MM.1S (cell line): ENCODE results near the gene JAKMIP2.

Experiments
- DNase-seq: peaks from one replicate; pipeline ENCODE4 v3.0.0-alpha.2; 2015
- H2AFZ ChIP-seq: fragments of 300-600 bp; sonication (generic); 2 replicates; pipeline ENCODE4 v1.6.0; 2016; ENCODE audit warnings: antibody characterized with exemption, low read length
- H3F3A ChIP-seq: fragments of 300-600 bp; sonication (generic); 2 replicates; pipeline ENCODE4 v1.6.1; 2016; ENCODE audit warnings: mild to moderate bottlenecking, antibody characterized with exemption, low read length, moderate library complexity, mixed read lengths; ENCODE audit not compliant: insufficient read depth
- H3K27ac ChIP-seq: fragments of 300-600 bp; sonication (generic); 2 replicates; pipeline ENCODE4 v1.5.1; 2016; ENCODE audit warnings: mild to moderate bottlenecking, low read length
- H3K27me3 ChIP-seq: fragments of 300-600 bp; sonication (generic); replicated peaks from 2 replicates; pipeline ENCODE4 v1.6.0; 2016; ENCODE audit warnings: low read length; ENCODE audit not compliant: insufficient read depth
- H3K36me3 ChIP-seq: fragments of 300-600 bp; sonication (generic); replicated peaks from 2 replicates; pipeline ENCODE4 v1.6.1; 2016; ENCODE audit warnings: mild to moderate bottlenecking, low read length, mixed read lengths; ENCODE audit not compliant: insufficient read depth
- H3K4me1 ChIP-seq: fragments of 300-600 bp; sonication (generic); 2 replicates; pipeline ENCODE4 v1.6.1; 2016; ENCODE audit warnings: low read length, mixed read lengths
- H3K4me2 ChIP-seq: fragments of 300-600 bp; sonication (generic); 2 replicates; pipeline ENCODE4 v1.6.0; 2016; ENCODE audit warnings: low read depth, low read length
- H3K4me3 ChIP-seq: fragments of 300-600 bp; sonication (generic); 2 replicates; pipeline ENCODE4 v1.5.1; 2016; ENCODE audit warnings: low read length, mixed read lengths
- H3K79me2 ChIP-seq: fragments of 300-600 bp; sonication (generic); 2 replicates; pipeline ENCODE4 v1.6.1; 2016; ENCODE audit warnings: mixed run types, low read length, mixed read lengths
- H3K9ac ChIP-seq: fragments of 300-600 bp; sonication (generic); 2 replicates; pipeline ENCODE4 v1.6.1; 2016; ENCODE audit warnings: low read length, mixed read lengths
- H3K9me2 ChIP-seq: fragments of 300-600 bp; sonication (generic); replicated peaks from 2 replicates; pipeline ENCODE4 v1.6.1; 2016; ENCODE audit warnings: mild to moderate bottlenecking, low read length, mixed read lengths; ENCODE audit not compliant: insufficient read depth
- H3K9me3 ChIP-seq: fragments of 300-600 bp; sonication (generic); replicated peaks from 2 replicates; pipeline ENCODE4 v1.6.1; 2016; ENCODE audit warnings: mild to moderate bottlenecking, low read length, mixed read lengths; ENCODE audit not compliant: insufficient read depth
- H4K20me1 ChIP-seq: fragments of 300-600 bp; sonication (generic); 2 replicates; pipeline ENCODE4 v1.6.1; 2016; ENCODE audit warnings: mild to moderate bottlenecking, low read length, moderate library complexity, mixed read lengths; ENCODE audit not compliant: insufficient read depth
- EZH2 ChIP-seq: fragments of 300-600 bp; sonication (generic); optimal IDR thresholded peaks from 2 replicates; pipeline ENCODE3; 2017; ENCODE audit warnings: low read depth, mild to moderate bottlenecking, antibody characterized with exemption, low read length, mixed read lengths
- EZH2phosphoT487 ChIP-seq: fragments of 300-600 bp; sonication (generic); IDR thresholded peaks from 2 replicates; pipeline ENCODE4 v1.6.1; 2018; ENCODE audit warnings: antibody characterized with exemption, low read length
- TF ChIP-seq, protein P1 (sequence below): fragments of 300-600 bp; sonication (generic); IDR thresholded peaks from 2 replicates; pipeline ENCODE4 v1.5.1; 2016; ENCODE audit warnings: antibody characterized with exemption, low read length, mixed read lengths

JAKMIP2 gene

DNA sequence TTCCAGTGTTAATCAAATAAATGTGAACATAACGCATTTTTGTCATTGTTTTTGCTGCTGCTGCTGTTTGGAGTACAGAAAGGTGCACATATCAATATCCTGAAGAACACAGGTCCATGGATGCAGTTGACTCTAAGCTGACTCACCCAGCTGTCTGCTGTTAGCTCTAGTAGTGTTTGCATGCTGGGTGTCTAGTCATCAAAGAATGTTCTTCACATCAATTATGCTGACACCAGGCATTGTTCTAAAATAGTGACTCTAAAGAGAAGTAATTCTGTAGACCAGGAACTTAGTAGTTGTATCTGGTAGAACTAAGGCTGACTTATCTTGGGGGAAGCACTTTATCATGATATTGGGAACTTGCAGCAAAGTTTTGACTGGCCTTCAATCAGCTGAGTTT lies 217.0 kb downstream of the JAKMIP2 start:
- Histone ChIP-seq H3K36me3 (no peaks in the 10 kb centered on the region), H3K9me3 (no peaks in the 10 kb centered on the region), H3K4me1 (no peaks in the 10 kb centered on the region), H3K27ac (no peak overlapping the region), H3K9ac (no peak overlapping the region), H3K9me2 (no peaks in the 10 kb centered on the region), H2AFZ (no peak overlapping the region), H3K27me3 (no peaks in the 10 kb centered on the region), H3F3A (no peaks in the 10 kb centered on the region), H4K20me1 (no peaks in the 10 kb centered on the region), H3K79me2 (no peaks in the 10 kb centered on the region), H3K4me2 (no peak overlapping the region), H3K4me3 (no peak overlapping the region)
- no peak for DNase-seq
- TF ChIP-seq EZH2phosphoT487 (no peak), EZH2 (no peak)
- TF ChIP-seq, protein P1, sequence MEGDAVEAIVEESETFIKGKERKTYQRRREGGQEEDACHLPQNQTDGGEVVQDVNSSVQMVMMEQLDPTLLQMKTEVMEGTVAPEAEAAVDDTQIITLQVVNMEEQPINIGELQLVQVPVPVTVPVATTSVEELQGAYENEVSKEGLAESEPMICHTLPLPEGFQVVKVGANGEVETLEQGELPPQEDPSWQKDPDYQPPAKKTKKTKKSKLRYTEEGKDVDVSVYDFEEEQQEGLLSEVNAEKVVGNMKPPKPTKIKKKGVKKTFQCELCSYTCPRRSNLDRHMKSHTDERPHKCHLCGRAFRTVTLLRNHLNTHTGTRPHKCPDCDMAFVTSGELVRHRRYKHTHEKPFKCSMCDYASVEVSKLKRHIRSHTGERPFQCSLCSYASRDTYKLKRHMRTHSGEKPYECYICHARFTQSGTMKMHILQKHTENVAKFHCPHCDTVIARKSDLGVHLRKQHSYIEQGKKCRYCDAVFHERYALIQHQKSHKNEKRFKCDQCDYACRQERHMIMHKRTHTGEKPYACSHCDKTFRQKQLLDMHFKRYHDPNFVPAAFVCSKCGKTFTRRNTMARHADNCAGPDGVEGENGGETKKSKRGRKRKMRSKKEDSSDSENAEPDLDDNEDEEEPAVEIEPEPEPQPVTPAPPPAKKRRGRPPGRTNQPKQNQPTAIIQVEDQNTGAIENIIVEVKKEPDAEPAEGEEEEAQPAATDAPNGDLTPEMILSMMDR = no peak

DNA sequence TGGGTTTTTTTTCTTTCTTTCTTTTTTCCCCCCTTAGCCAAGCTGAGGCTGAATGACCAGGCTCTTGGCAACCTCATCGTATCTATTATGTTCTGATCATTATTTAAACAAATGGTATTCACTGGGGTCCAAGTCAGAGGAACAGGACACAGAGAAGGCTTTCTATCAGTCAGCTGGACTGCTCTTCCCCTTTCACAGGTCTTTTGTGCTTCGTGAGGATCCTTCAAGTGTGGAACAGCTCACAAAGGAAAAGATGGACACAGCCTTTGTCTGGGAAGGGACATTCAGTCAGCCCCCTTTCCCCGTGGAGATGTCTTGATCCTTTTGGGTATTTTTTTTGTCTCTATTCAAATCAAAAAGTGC lies 218.4 kb downstream of the JAKMIP2 start:
- Histone ChIP-seq H3K9me3 (no peaks in the 10 kb centered on the region), H3K36me3 (no peaks in the 10 kb centered on the region), H3K9ac (no peak overlapping the region), H3K4me2 (no peak overlapping the region), H3K4me1 (no peaks in the 10 kb centered on the region), H2AFZ (no peak overlapping the region), H3F3A (no peaks in the 10 kb centered on the region), H3K27me3 (no peaks in the 10 kb centered on the region), H3K4me3 (no peak overlapping the region), H4K20me1 (no peaks in the 10 kb centered on the region), H3K27ac (no peak overlapping the region), H3K79me2 (no peaks in the 10 kb centered on the region), H3K9me2 (no peaks in the 10 kb centered on the region)
- TF ChIP-seq EZH2phosphoT487 (no peak), EZH2 (no peak)
- TF ChIP-seq, protein P1 = no peak
- DNase-seq = no peak

DNA sequence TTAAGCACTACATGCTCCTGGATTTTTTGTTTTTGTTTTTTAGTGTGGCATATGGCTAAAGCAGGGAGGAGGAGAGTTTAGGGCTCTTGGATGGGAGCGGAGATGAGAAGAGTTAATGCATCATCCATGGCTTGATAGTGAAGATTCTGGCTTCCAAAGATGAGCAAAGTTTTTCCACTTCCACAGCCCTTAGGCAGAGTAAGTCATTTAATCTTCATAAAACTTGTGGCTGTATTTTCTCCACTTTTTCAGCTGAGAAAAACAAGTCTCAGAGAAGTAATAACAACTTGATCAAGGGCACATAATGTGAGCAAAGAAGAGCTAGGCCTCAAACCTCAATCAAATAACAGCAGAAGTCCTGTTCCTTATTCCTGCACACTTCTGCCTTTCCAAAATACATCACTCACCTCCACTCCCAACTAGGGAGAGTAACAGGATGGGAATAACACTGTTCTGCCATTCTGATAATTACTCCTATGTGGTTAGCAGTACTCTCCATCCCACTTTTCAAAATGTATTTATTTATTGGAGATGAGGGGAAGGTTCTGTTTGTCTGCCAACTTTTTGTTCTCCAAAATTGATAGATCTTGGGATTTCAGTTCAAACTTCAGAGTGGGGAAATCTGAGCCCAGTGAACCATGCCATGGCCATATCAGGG lies 218.9 kb downstream of the JAKMIP2 start:
- Histone ChIP-seq H3K4me2 (no peak overlapping the region), H3K9me3 (no peaks in the 10 kb centered on the region), H3K36me3 (no peaks in the 10 kb centered on the region), H2AFZ (no peak overlapping the region), H3K4me3 (no peak overlapping the region), H3K79me2 (no peaks in the 10 kb centered on the region), H4K20me1 (no peaks in the 10 kb centered on the region), H3K27ac (no peak overlapping the region), H3K9ac (no peak overlapping the region), H3K9me2 (no peaks in the 10 kb centered on the region), H3K4me1 (no peaks in the 10 kb centered on the region), H3K27me3 (no peaks in the 10 kb centered on the region), H3F3A (no peaks in the 10 kb centered on the region)
- TF ChIP-seq EZH2phosphoT487 = no peak
- TF ChIP-seq, protein P1 = no peak
- no peak for TF ChIP-seq EZH2
- no peak for DNase-seq
